T-helper 17 cell (primary cell): ENCODE measurements around the gene SAMD4A. TPM values are rescaled to one million over a fixed set of nuclear protein-coding genes. Genes with fewer than 3 reads are reported as not detected.

Source experiments
- ATAC-seq: fragments of 150-1000 bp; cut with Tn5 transposase; 2 replicates; pipeline ENCODE4 v1.10.0; 2021; ENCODE audit warnings: mild to moderate bottlenecking, moderate library complexity
- DNase-seq, 3 donors: peaks; one replicate each; pipeline versions ENCODE4 v3.0.0 to v3.0.0-alpha.2; 2020 to 2021
- H3K9me3 ChIP-seq: one replicate; pipeline ENCODE4 v1.7.0; 2013; ENCODE audit warnings: low read length, mild to moderate bottlenecking; ENCODE audit not compliant: control insufficient read depth, poor library complexity, severe bottlenecking
- H3K27ac Mint-ChIP-seq: one replicate; pipeline ENCODE4 v1.8.0; 2022; ENCODE audit warnings: mild to moderate bottlenecking, moderate library complexity, mixed read lengths
- H3K27me3 Mint-ChIP-seq: one replicate; pipeline ENCODE4 v1.8.0; 2022; ENCODE audit warnings: mixed read lengths
- H3K36me3 Mint-ChIP-seq: one replicate; pipeline ENCODE4 v1.8.0; 2022; ENCODE audit warnings: low read depth, mixed read lengths
- H3K4me1 Mint-ChIP-seq: one replicate; pipeline ENCODE4 v1.8.0; 2022; ENCODE audit warnings: mild to moderate bottlenecking, mixed read lengths
- H3K4me3 Mint-ChIP-seq: one replicate; pipeline ENCODE4 v1.8.0; 2022; ENCODE audit warnings: mild to moderate bottlenecking, moderate library complexity, mixed read lengths
- total RNA-seq, 4 donors: library from RNA in 2 of 4; stranded (reverse) in 2 of 4; gene quantifications; one replicate each; pipeline ENCODE4 v1.2.3 and lab custom pipeline; 2022 to 2026

Gene SAMD4A
- total RNA-seq, 2 donors from 2014 or later: 6.5 to 6.9 TPM

- H3K4me1 Mint-ChIP-seq: peaks cover 5% of the 10 kb centered on the region
- ATAC-seq (no peak), DNase-seq (no peak)
- peak overlapping the region; percentile 22 for H3K27ac Mint-ChIP-seq
- no peak overlapping the region for H3K4me3 Mint-ChIP-seq
- peaks cover 38% of the 10 kb centered on the region for H3K27me3 Mint-ChIP-seq
- H3K9me3 ChIP-seq: no peaks in the 10 kb centered on the region
- H3K36me3 Mint-ChIP-seq: peaks cover 6% of the 10 kb centered on the region
Observed at GRCh38 chr14:54815016-54815415, 248.1 kb downstream of the SAMD4A start.

- peaks cover 8% of the 10 kb centered on the region for H3K36me3 Mint-ChIP-seq
- peak overlapping the region; percentile 22 for H3K27ac Mint-ChIP-seq
- ATAC-seq (no peak), DNase-seq (no peak)
- H3K4me3 Mint-ChIP-seq: no peak overlapping the region
- no peaks in the 10 kb centered on the region for H3K9me3 ChIP-seq
- H3K4me1 Mint-ChIP-seq: peaks cover 5% of the 10 kb centered on the region
- peaks cover 40% of the 10 kb centered on the region for H3K27me3 Mint-ChIP-seq
Observed at GRCh38 chr14:54815515-54815914, 248.6 kb downstream of the SAMD4A start.

GRCh38 chr14:54816450-54816849, 249.5 kb downstream of the SAMD4A start:
- Mint-ChIP-seq H3K36me3 (peaks cover 8% of the 10 kb centered on the region), H3K27ac (no peak overlapping the region), H3K4me1 (peaks cover 3% of the 10 kb centered on the region), H3K4me3 (no peak overlapping the region), H3K27me3 (peaks cover 33% of the 10 kb centered on the region)
- DNase-seq (no peak), ATAC-seq (no peak)
- H3K9me3 ChIP-seq: no peaks in the 10 kb centered on the region

GRCh38 chr14:54817506-54817905, 250.6 kb downstream of the SAMD4A start:
- peaks cover 2% of the 10 kb centered on the region for H3K4me1 Mint-ChIP-seq
- H3K9me3 ChIP-seq: no peaks in the 10 kb centered on the region
- peaks cover 32% of the 10 kb centered on the region for H3K27me3 Mint-ChIP-seq
- peaks cover 8% of the 10 kb centered on the region for H3K36me3 Mint-ChIP-seq
- ATAC-seq: no peak
- no peak for DNase-seq
- no peak overlapping the region for H3K27ac Mint-ChIP-seq
- H3K4me3 Mint-ChIP-seq: no peak overlapping the region

- ATAC-seq (no peak), DNase-seq (no peak)
- H3K27ac Mint-ChIP-seq: no peak overlapping the region
- H3K36me3 Mint-ChIP-seq: peaks cover 8% of the 10 kb centered on the region
- peaks cover 2% of the 10 kb centered on the region for H3K4me1 Mint-ChIP-seq
- no peak overlapping the region for H3K4me3 Mint-ChIP-seq
- H3K9me3 ChIP-seq: peaks cover under 1% of the 10 kb centered on the region
- H3K27me3 Mint-ChIP-seq: peaks cover 32% of the 10 kb centered on the region
Observed at GRCh38 chr14:54818201-54819133, 251.5 kb downstream of the SAMD4A start.

GRCh38 chr14:54822685-54823084, 255.8 kb downstream of the SAMD4A start:
- H3K9me3 ChIP-seq: peaks cover 2% of the 10 kb centered on the region
- peaks cover 20% of the 10 kb centered on the region for H3K27me3 Mint-ChIP-seq
- H3K36me3 Mint-ChIP-seq: peaks cover 4% of the 10 kb centered on the region
- no peak for ATAC-seq
- no peak overlapping the region for H3K27ac Mint-ChIP-seq
- no peak for DNase-seq
- peaks cover 2% of the 10 kb centered on the region for H3K4me1 Mint-ChIP-seq
- H3K4me3 Mint-ChIP-seq: no peak overlapping the region

GRCh38 chr14:54823757-54824549, 257.0 kb downstream of the SAMD4A start:
- ATAC-seq (no peak), DNase-seq (no peak)
- H3K4me1 Mint-ChIP-seq: peaks cover 2% of the 10 kb centered on the region
- peaks cover 14% of the 10 kb centered on the region for H3K27me3 Mint-ChIP-seq
- H3K9me3 ChIP-seq: peaks cover 2% of the 10 kb centered on the region
- no peak overlapping the region for H3K27ac Mint-ChIP-seq
- H3K36me3 Mint-ChIP-seq: peaks cover 2% of the 10 kb centered on the region
- H3K4me3 Mint-ChIP-seq: no peak overlapping the region

- ATAC-seq: no peak
Observed at GRCh38 chr14:54828037-54828436, 261.1 kb downstream of the SAMD4A start.

GRCh38 chr14:54829486-54830224, 262.7 kb downstream of the SAMD4A start:
- no peak overlapping the region for H3K4me3 Mint-ChIP-seq
- ATAC-seq: no peak
- no peaks in the 10 kb centered on the region for H3K27me3 Mint-ChIP-seq
- DNase-seq: no peak
- H3K36me3 Mint-ChIP-seq: no peaks in the 10 kb centered on the region
- no peaks in the 10 kb centered on the region for H3K9me3 ChIP-seq
- no peak overlapping the region for H3K27ac Mint-ChIP-seq
- no peaks in the 10 kb centered on the region for H3K4me1 Mint-ChIP-seq

More at GRCh38 chr14:54828037-54828436, 261.1 kb downstream of the SAMD4A start:
- Mint-ChIP-seq H3K4me3 (no peak overlapping the region), H3K36me3 (no peaks in the 10 kb centered on the region), H3K27ac (no peak overlapping the region), H3K27me3 (no peaks in the 10 kb centered on the region), H3K4me1 (no peaks in the 10 kb centered on the region)
- DNase-seq: no peak
- H3K9me3 ChIP-seq: peaks cover 2% of the 10 kb centered on the region

- Mint-ChIP-seq H3K27me3 (no peaks in the 10 kb centered on the region), H3K4me3 (no peak overlapping the region), H3K27ac (no peak overlapping the region), H3K36me3 (peaks cover 2% of the 10 kb centered on the region), H3K4me1 (no peaks in the 10 kb centered on the region)
- no peak for ATAC-seq
- no peak for DNase-seq
- H3K9me3 ChIP-seq: no peaks in the 10 kb centered on the region
Observed at GRCh38 chr14:54830650-54831049, 263.7 kb downstream of the SAMD4A start.

- Mint-ChIP-seq H3K27ac (no peak overlapping the region), H3K27me3 (no peaks in the 10 kb centered on the region), H3K4me1 (peaks cover 3% of the 10 kb centered on the region), H3K36me3 (peaks cover 2% of the 10 kb centered on the region), H3K4me3 (no peak overlapping the region)
- H3K9me3 ChIP-seq: no peaks in the 10 kb centered on the region
- no peak for ATAC-seq
- DNase-seq: no peak
Observed at GRCh38 chr14:54834081-54834480, 267.2 kb downstream of the SAMD4A start.

GRCh38 chr14:54834727-54835126, 267.8 kb downstream of the SAMD4A start:
- ATAC-seq: no peak

GRCh38 chr14:54836231-54836630, 269.3 kb downstream of the SAMD4A start:
- peaks cover 4% of the 10 kb centered on the region for H3K36me3 Mint-ChIP-seq

More at GRCh38 chr14:54834727-54835126, 267.8 kb downstream of the SAMD4A start:
- no peak for DNase-seq
- Mint-ChIP-seq H3K36me3 (peaks cover 2% of the 10 kb centered on the region), H3K27me3 (no peaks in the 10 kb centered on the region), H3K4me1 (peaks cover 4% of the 10 kb centered on the region), H3K4me3 (no peak overlapping the region), H3K27ac (no peak overlapping the region)
- H3K9me3 ChIP-seq: no peaks in the 10 kb centered on the region

More at GRCh38 chr14:54836231-54836630, 269.3 kb downstream of the SAMD4A start:
- H3K9me3 ChIP-seq: peaks cover 2% of the 10 kb centered on the region
- Mint-ChIP-seq H3K4me3 (no peak overlapping the region), H3K27ac (no peak overlapping the region), H3K27me3 (no peaks in the 10 kb centered on the region), H3K4me1 (peaks cover 4% of the 10 kb centered on the region)
- ATAC-seq: no peak
- DNase-seq: no peak
